ENCODE measurements around the gene EPAS1. TPM values are rescaled to one million over a fixed set of nuclear protein-coding genes. Genes with fewer than 3 reads are reported as not detected.

The EPAS1 gene
- total and polyA plus RNA-seq, 9 of the 15 experiments (the other 6 are each of a cell fraction or from before 2014, with no cell fraction given): 0.25 to 11.2 (median 4.1) TPM

- TF ChIP-seq CHD7 (IDR thresholded peaks at IDR 0.05; ENCODE audit: low read depth, low read length) (peak; percentile 90), USF1 (CRISPR knock-in tag; IDR thresholded peaks at IDR 0.05) (peak; percentile 33; the same call in 1 of the 2 replicates), ZNF232 (CRISPR knock-in tag; IDR thresholded peaks at IDR 0.05) (no peak), PREB (CRISPR knock-in tag; IDR thresholded peaks at IDR 0.05) (no peak), TSHZ1 (CRISPR knock-in tag; IDR thresholded peaks at IDR 0.05) (no peak), GATA2 (CRISPR knock-in tag; IDR thresholded peaks at IDR 0.05) (peak; percentile 54; the same call in 1 of the 2 replicates)
Measured at GRCh38 chr2:46299365-46300263, 2.4 kb downstream of the EPAS1 start (continued).
